Measurements from ENCODE around the gene SND1.

DNA sequence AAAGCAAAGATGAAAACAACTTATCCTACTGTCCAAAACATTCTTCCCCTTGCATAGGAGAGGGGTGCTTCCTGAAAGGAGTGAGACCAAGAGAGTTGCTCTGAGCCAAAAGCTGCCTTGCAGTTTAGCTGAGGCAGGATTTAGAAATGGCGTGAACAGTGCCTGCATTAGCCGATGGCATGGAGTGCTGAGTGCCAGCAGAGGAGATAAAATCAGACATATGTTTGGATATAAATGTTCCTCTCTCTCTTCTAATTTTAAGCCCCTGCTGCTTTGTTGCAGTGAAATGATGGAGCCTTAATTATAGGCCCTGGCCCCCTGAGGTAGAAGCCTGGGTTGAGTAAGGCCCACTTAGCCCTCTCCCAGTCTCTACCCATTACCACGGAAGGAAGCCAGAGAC is 372.2 kb downstream of the SND1 start:
- TF ChIP-seq POLR2AphosphoS5 (IDR thresholded peaks at IDR 0.05; ENCODE audit: low read depth, low read length) (no peak), TAF1 (IDR thresholded peaks at IDR 0.05; ENCODE audit: borderline replicate concordance, low read depth, low read length) (no peak)

Data from GM12892 (cell line).